HepG2 (cell line): ENCODE measurements around the gene EPS8. TPM values are rescaled to one million over a fixed set of nuclear protein-coding genes. Genes with fewer than 3 reads are reported as not detected.
A peak's percentile ranks its signal among the peaks of the same experiment; 100 is the strongest.

Experiments used
- CEBPG ChIP-seq: IDR thresholded peaks from 2 replicates; pipeline ENCODE4 v1.6.1; 2016
- ETV6 ChIP-seq: sonication (generic); formaldehyde crosslinking; conservative IDR thresholded peaks from 2 replicates; pipeline ENCODE4 v1.4.0; 2020; ENCODE audit warnings: missing genetic modification reagents
- FOXA3 ChIP-seq: IDR thresholded peaks from 2 replicates; pipeline ENCODE4 v1.6.1; 2016; ENCODE audit warnings: missing genetic modification reagents, missing compliant biosample characterization
- JDP2 ChIP-seq: sonication (generic); formaldehyde crosslinking; IDR thresholded peaks from 2 replicates; pipeline ENCODE4 v1.8.1; 2022; ENCODE audit warnings: missing genetic modification reagents, borderline replicate concordance
- KAT8 ChIP-seq: IDR thresholded peaks from 2 replicates; pipeline ENCODE4 v1.6.1; 2016; ENCODE audit warnings: missing genetic modification reagents, missing compliant biosample characterization
- MAFF ChIP-seq: IDR thresholded peaks from 2 replicates; pipeline ENCODE4 v1.6.1; 2011; ENCODE audit warnings: low read depth, low read length, improper control_type of control experiment
- PLRG1 ChIP-seq: fragments of 450-650 bp; conservative IDR thresholded peaks from 2 replicates; pipeline ENCODE4 v1.6.1; 2016
- PRPF4 ChIP-seq: fragments of 200-400 bp; formaldehyde crosslinking; IDR thresholded peaks from 2 replicates; pipeline ENCODE4 v1.6.1; 2016; ENCODE audit warnings: low read length, low read depth; ENCODE audit not compliant: poor library complexity, severe bottlenecking
- YEATS2 ChIP-seq: sonication (generic); formaldehyde crosslinking; IDR thresholded peaks from 2 replicates; pipeline ENCODE4 v1.4.0; 2020; ENCODE audit warnings: missing genetic modification reagents, borderline replicate concordance
- YY1 ChIP-seq: IDR thresholded peaks from 2 replicates; pipeline ENCODE4 v1.6.1; 2011; ENCODE audit warnings: low read length, low read depth, moderate library complexity, mild to moderate bottlenecking; ENCODE audit not compliant: insufficient read depth, insufficient replicate concordance
- ZKSCAN1 ChIP-seq: fragments of 150-350 bp; IDR thresholded peaks from 2 replicates; pipeline ENCODE4 v1.6.1; 2014; ENCODE audit warnings: low read length
- ZNF124 ChIP-seq: sonication (generic); formaldehyde crosslinking; IDR thresholded peaks from 2 replicates; pipeline ENCODE4 v1.4.0; 2020; ENCODE audit warnings: missing genetic modification reagents
- ZNF230 ChIP-seq: sonication (generic); formaldehyde crosslinking; IDR thresholded peaks from 2 replicates; pipeline ENCODE4 v1.4.0; 2020; ENCODE audit warnings: mild to moderate bottlenecking, missing genetic modification reagents
- ZNF264 ChIP-seq: sonication (generic); formaldehyde crosslinking; IDR thresholded peaks from 2 replicates; pipeline ENCODE4 v1.4.0; 2020; ENCODE audit warnings: missing genetic modification reagents
- ZNF343 ChIP-seq: sonication (generic); formaldehyde crosslinking; IDR thresholded peaks from 2 replicates; pipeline ENCODE4 v1.4.0; 2020; ENCODE audit warnings: mild to moderate bottlenecking, missing genetic modification reagents
- ZNF451 ChIP-seq: sonication (generic); formaldehyde crosslinking; IDR thresholded peaks from 2 replicates; pipeline ENCODE4 v1.5.0; 2020; ENCODE audit warnings: mild to moderate bottlenecking, missing genetic modification reagents
- ZNF614 ChIP-seq: IDR thresholded peaks from 2 replicates; pipeline ENCODE4 v1.6.1; 2018; ENCODE audit warnings: missing biosample characterization, missing genetic modification reagents, inconsistent platforms, borderline replicate concordance
- ZNF670 ChIP-seq: sonication (generic); formaldehyde crosslinking; IDR thresholded peaks from 2 replicates; pipeline ENCODE4 v1.8.0; 2022; ENCODE audit warnings: mild to moderate bottlenecking, missing genetic modification reagents, borderline replicate concordance
- polyA plus RNA-seq, 8 experiments: library from polyadenylated mRNA; depleted of rRNA in 3 of 8; stranded (reverse) in 7 of 8; unstranded in 1 of 8; fragments of >200 nt; fragmentation: Illumina TruSeq in 4 of 8; extraction: Trizol in 4 of 8; gene quantifications; 2 replicates each; pipeline versions ENCODE4 v1.2.1 to v1.2.3, GENCODE V29; 2011 to 2016; ENCODE audit warnings: low read depth in 4 of 8, missing spikeins in 1 of 8, mixed read lengths in 1 of 8; ENCODE audit not compliant: insufficient read depth in 1 of 8
- total RNA-seq, 5 experiments: library from RNA; depleted of rRNA; stranded (reverse); fragments of >200 nt; fragmentation: Illumina TruSeq; extraction: Trizol; gene quantifications; 2 replicates each; pipeline ENCODE4 v1.2.3, GENCODE V29; 2016; ENCODE audit warnings: low read depth in 1 of 5
- TF ChIP-seq, protein P1 (sequence below): IDR thresholded peaks from 2 replicates; pipeline ENCODE4 v1.6.1; 2016; ENCODE audit warnings: low read depth
- TF ChIP-seq, protein P2 (sequence below): sonication (generic); formaldehyde crosslinking; IDR thresholded peaks from 2 replicates; pipeline ENCODE4 v1.5.1; 2020; ENCODE audit warnings: mild to moderate bottlenecking, missing genetic modification reagents, moderate library complexity
- TF ChIP-seq, protein P3 (sequence below): sonication (generic); formaldehyde crosslinking; IDR thresholded peaks from 2 replicates; pipeline ENCODE4 v1.8.0; 2022; ENCODE audit warnings: mild to moderate bottlenecking, missing genetic modification reagents; ENCODE audit not compliant: insufficient replicate concordance
- TF ChIP-seq, protein P4 (sequence below), 2 experiments: sonication (generic) in 1 of 2; formaldehyde crosslinking in 1 of 2; IDR thresholded peaks; 2 replicates each; pipeline versions ENCODE4 v1.4.0 to v1.6.1; 2018 to 2020; ENCODE audit warnings: missing genetic modification reagents in 2 of 2, borderline replicate concordance in 1 of 2, low read depth in 1 of 2, mild to moderate bottlenecking in 1 of 2, missing biosample characterization in 1 of 2

Gene EPS8
- total and polyA plus RNA-seq, 2 of the 13 experiments (the other 11 are each of a cell fraction or from before 2014, with no cell fraction given) = 37.1 to 43.4 TPM

DNA sequence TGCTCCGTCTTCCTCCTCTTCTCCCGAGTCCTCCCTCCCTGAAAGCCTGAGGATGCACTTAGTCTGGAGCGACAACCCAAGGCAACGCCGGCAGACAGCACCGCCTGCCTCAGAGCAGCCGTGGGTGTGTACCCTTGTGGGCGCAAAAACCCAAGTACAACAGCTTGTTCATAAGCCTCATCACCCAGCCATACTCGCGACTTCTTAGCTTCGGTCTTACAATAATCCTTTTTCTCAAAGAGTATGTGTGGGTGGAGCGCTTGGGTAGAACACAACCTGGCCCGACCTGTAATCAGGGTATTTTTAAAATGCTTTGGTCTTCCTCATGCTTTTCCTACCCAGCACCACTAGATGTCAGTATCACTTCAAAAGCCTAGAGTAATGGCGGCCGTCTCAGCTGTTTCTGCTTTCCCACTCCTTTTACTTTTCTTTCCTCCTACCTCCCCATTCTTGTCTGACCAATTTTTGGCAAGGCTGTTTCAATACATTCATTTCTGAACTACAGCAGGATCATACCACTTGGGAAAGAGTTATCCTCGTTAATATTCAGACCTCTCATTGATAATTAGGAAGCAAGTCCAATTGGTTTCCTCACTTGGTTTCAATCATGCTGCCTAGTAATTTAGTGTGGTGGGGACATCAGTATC, 198.9 kb downstream of the EPS8 start (continued):
- TF ChIP-seq PRPF4 (no peak), ZNF670 (CRISPR knock-in tag) (no peak), ETV6 (CRISPR knock-in tag) (no peak), ZNF230 (no peak), ZNF451 (CRISPR knock-in tag) (no peak), ZNF264 (no peak), ZKSCAN1 (no peak), FOXA3 (CRISPR knock-in tag) (peak; percentile 36; the same call in 1 of the 2 replicates), JDP2 (no peak), PLRG1 (no peak), ZNF343 (CRISPR knock-in tag) (no peak), YY1 (peak; percentile 89), KAT8 (0 out of 2 replicates have a peak, but pooled peaks have one; percentile 32), MAFF (no peak), ZNF614 (0 out of 2 replicates have a peak, but pooled peaks have one; percentile 30), ZNF124 (CRISPR knock-in tag) (0 out of 2 replicates have a peak, but pooled peaks have one; percentile 38), CEBPG (CRISPR knock-in tag) (no peak), YEATS2 (CRISPR knock-in tag) (peak; percentile 31; the same call in 1 of the 2 replicates)
- TF ChIP-seq, protein P1, sequence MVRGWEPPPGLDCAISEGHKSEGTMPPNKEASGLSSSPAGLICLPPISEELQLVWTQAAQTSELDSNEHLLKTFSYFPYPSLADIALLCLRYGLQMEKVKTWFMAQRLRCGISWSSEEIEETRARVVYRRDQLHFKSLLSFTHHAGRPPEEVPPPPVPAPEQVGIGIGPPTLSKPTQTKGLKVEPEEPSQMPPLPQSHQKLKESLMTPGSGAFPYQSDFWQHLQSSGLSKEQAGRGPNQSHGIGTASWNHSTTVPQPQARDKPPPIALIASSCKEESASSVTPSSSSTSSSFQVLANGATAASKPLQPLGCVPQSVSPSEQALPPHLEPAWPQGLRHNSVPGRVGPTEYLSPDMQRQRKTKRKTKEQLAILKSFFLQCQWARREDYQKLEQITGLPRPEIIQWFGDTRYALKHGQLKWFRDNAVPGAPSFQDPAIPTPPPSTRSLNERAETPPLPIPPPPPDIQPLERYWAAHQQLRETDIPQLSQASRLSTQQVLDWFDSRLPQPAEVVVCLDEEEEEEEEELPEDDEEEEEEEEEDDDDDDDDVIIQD (CRISPR knock-in tag) = no peak
- TF ChIP-seq, protein P2, sequence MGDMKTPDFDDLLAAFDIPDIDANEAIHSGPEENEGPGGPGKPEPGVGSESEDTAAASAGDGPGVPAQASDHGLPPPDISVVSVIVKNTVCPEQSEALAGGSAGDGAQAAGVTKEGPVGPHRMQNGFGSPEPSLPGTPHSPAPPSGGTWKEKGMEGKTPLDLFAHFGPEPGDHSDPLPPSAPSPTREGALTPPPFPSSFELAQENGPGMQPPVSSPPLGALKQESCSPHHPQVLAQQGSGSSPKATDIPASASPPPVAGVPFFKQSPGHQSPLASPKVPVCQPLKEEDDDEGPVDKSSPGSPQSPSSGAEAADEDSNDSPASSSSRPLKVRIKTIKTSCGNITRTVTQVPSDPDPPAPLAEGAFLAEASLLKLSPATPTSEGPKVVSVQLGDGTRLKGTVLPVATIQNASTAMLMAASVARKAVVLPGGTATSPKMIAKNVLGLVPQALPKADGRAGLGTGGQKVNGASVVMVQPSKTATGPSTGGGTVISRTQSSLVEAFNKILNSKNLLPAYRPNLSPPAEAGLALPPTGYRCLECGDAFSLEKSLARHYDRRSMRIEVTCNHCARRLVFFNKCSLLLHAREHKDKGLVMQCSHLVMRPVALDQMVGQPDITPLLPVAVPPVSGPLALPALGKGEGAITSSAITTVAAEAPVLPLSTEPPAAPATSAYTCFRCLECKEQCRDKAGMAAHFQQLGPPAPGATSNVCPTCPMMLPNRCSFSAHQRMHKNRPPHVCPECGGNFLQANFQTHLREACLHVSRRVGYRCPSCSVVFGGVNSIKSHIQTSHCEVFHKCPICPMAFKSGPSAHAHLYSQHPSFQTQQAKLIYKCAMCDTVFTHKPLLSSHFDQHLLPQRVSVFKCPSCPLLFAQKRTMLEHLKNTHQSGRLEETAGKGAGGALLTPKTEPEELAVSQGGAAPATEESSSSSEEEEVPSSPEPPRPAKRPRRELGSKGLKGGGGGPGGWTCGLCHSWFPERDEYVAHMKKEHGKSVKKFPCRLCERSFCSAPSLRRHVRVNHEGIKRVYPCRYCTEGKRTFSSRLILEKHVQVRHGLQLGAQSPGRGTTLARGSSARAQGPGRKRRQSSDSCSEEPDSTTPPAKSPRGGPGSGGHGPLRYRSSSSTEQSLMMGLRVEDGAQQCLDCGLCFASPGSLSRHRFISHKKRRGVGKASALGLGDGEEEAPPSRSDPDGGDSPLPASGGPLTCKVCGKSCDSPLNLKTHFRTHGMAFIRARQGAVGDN (CRISPR knock-in tag) = peak; percentile 30; the same call in 1 of the 2 replicates
- TF ChIP-seq, protein P3, sequence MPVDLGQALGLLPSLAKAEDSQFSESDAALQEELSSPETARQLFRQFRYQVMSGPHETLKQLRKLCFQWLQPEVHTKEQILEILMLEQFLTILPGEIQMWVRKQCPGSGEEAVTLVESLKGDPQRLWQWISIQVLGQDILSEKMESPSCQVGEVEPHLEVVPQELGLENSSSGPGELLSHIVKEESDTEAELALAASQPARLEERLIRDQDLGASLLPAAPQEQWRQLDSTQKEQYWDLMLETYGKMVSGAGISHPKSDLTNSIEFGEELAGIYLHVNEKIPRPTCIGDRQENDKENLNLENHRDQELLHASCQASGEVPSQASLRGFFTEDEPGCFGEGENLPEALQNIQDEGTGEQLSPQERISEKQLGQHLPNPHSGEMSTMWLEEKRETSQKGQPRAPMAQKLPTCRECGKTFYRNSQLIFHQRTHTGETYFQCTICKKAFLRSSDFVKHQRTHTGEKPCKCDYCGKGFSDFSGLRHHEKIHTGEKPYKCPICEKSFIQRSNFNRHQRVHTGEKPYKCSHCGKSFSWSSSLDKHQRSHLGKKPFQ (CRISPR knock-in tag) = peak; percentile 18
- TF ChIP-seq, protein P4, sequence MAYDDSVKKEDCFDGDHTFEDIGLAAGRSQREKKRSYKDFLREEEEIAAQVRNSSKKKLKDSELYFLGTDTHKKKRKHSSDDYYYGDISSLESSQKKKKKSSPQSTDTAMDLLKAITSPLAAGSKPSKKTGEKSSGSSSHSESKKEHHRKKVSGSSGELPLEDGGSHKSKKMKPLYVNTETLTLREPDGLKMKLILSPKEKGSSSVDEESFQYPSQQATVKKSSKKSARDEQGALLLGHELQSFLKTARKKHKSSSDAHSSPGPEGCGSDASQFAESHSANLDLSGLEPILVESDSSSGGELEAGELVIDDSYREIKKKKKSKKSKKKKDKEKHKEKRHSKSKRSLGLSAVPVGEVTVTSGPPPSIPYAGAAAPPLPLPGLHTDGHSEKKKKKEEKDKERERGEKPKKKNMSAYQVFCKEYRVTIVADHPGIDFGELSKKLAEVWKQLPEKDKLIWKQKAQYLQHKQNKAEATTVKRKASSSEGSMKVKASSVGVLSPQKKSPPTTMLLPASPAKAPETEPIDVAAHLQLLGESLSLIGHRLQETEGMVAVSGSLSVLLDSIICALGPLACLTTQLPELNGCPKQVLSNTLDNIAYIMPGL (CRISPR knock-in tag; IDR thresholded peaks at IDR 0.05; ENCODE audit: borderline replicate concordance in 1 of 2, low read depth in 1 of 2) = peak in 1 of 2 experiments; percentile 64; a peak in 1 of 4 replicates
